Erythroblast (primary cell): ENCODE data around the gene SH2D1A.

Experiments
- GATA1 ChIP-seq: IDR thresholded peaks from 2 replicates; pipeline ENCODE4 v1.6.1; 2011; ENCODE audit warnings: low read depth, mild to moderate bottlenecking, control low read depth, low read length, moderate library complexity
- POLR2A ChIP-seq: IDR thresholded peaks from 2 replicates; pipeline ENCODE4 v1.6.1; 2011; ENCODE audit warnings: mild to moderate bottlenecking, low read length

- TF ChIP-seq POLR2A (no peak), GATA1 (no peak)
Measured at GRCh38 chrX:124335598-124335997, 10.8 kb upstream of the SH2D1A start.
